CD4-positive, alpha-beta T cell treated with Interleukin-4 for 1 hour (primary cell): ENCODE data around the gene RNGTT.
A peak's percentile ranks its signal among the peaks of the same experiment; 100 is the strongest.
"Not testable (repeated sequence)": the region's sequence is repeated elsewhere in the genome, so short reads cannot be mapped to it uniquely, and the experiment has no call there.

ENCODE experiments used
- DNase-seq, 2 donors: peaks; one replicate each; pipeline ENCODE4 v3.0.0-alpha.2; 2020 to 2022

Gene RNGTT

GRCh38 chr6:88963139-88964090 lies at the start of gene RNGTT:
Gene RNGTT (minus strand): TSS chr6:88963618. CDS start chr6:88963409, 209 bp downstream.
- DNase-seq = peak; percentile 98

GRCh38 chr6:89011436-89011835 lies 48.0 kb upstream of the RNGTT start:
- no peak for DNase-seq

- no peak for DNase-seq
Observed at GRCh38 chr6:89010825-89011224, 47.4 kb upstream of the RNGTT start.

- peak in 1 of 2 donors; percentile 59 for DNase-seq
Observed at GRCh38 chr6:89009624-89010059, 46.2 kb upstream of the RNGTT start.

GRCh38 chr6:89008815-89009374 lies 45.5 kb upstream of the RNGTT start:
- no peak for DNase-seq

- DNase-seq = no peak
Observed at GRCh38 chr6:89008001-89008814, 44.8 kb upstream of the RNGTT start.

GRCh38 chr6:89007209-89008000 lies 44.0 kb upstream of the RNGTT start:
- DNase-seq = no peak

GRCh38 chr6:89002523-89002922 lies 39.1 kb upstream of the RNGTT start:
- no peak for DNase-seq

GRCh38 chr6:88997327-88997726 lies 33.9 kb upstream of the RNGTT start:
- no peak for DNase-seq

- DNase-seq = no peak
Observed at GRCh38 chr6:88992741-88993552, 29.5 kb upstream of the RNGTT start.

GRCh38 chr6:88989215-88989614 lies 25.8 kb upstream of the RNGTT start:
- DNase-seq = no peak

GRCh38 chr6:88987922-88988321 lies 24.5 kb upstream of the RNGTT start:
- no peak for DNase-seq

- no peak for DNase-seq
Observed at GRCh38 chr6:88985901-88986300, 22.5 kb upstream of the RNGTT start.

GRCh38 chr6:88984606-88985005 lies 21.2 kb upstream of the RNGTT start:
- DNase-seq = no peak

- DNase-seq = no peak
Observed at GRCh38 chr6:88984152-88984551, 20.7 kb upstream of the RNGTT start.

GRCh38 chr6:88983532-88983931 lies 20.1 kb upstream of the RNGTT start:
- peak in 1 of 2 donors; percentile 3 for DNase-seq

GRCh38 chr6:88983129-88983528 lies 19.7 kb upstream of the RNGTT start:
- DNase-seq = not testable (repeated sequence)

- DNase-seq = peak; percentile 33 to 76
Observed at GRCh38 chr6:88982720-88983119, 19.3 kb upstream of the RNGTT start.

- no peak for DNase-seq
Observed at GRCh38 chr6:88975369-88975768, 12.0 kb upstream of the RNGTT start.

GRCh38 chr6:88972504-88973423 lies 9.3 kb upstream of the RNGTT start:
- DNase-seq = no peak
